Keratinocyte (primary cell): ENCODE results near the gene CNNM3. TPM values are rescaled to one million over a fixed set of nuclear protein-coding genes. Genes with fewer than 3 reads are reported as not detected.

Source experiments
- DNase-seq: peaks from one replicate; pipeline ENCODE4 v3.0.0-alpha.2; 2011; ENCODE audit warnings: low read depth, missing footprints, low spot score
- FAIRE-seq: peaks from 2 replicates; lab custom pipeline; 2011; peaks lifted over from hg19 to GRCh38; lab: Jason Lieb, UNC
- H2AFZ ChIP-seq: 2 replicates; pipeline ENCODE4 v1.6.0; 2012; ENCODE audit warnings: low read length, control low read depth, inconsistent platforms; ENCODE audit not compliant: control insufficient read depth
- H3K27ac ChIP-seq: 2 replicates; pipeline ENCODE4 v1.5.1; 2011; ENCODE audit warnings: low read length; ENCODE audit not compliant: control insufficient read depth, insufficient read depth
- H3K27me3 ChIP-seq: 3 replicates; pipeline ENCODE4 v1.6.0; 2011; ENCODE audit warnings: low read length; ENCODE audit not compliant: control insufficient read depth, insufficient read depth; ENCODE audit errors: extremely low read depth
- H3K36me3 ChIP-seq, 2 experiments: 2 replicates in 1 of 2; 3 replicates in 1 of 2; pipeline ENCODE4 v1.5.1; 2011; ENCODE audit warnings: low read length in 2 of 2, mild to moderate bottlenecking in 1 of 2; ENCODE audit not compliant: control insufficient read depth in 2 of 2, insufficient read depth in 2 of 2; ENCODE audit errors: extremely low read depth in 1 of 2
- H3K4me1 ChIP-seq: 3 replicates; pipeline ENCODE4 v1.5.1; 2011; ENCODE audit warnings: low read length; ENCODE audit not compliant: control insufficient read depth, insufficient read depth; ENCODE audit errors: extremely low read depth
- H3K4me2 ChIP-seq: 3 replicates; pipeline ENCODE4 v1.6.0; 2011; ENCODE audit warnings: low read depth, low read length; ENCODE audit not compliant: control insufficient read depth, insufficient read depth; ENCODE audit errors: extremely low read depth
- H3K4me3 ChIP-seq, 3 experiments: fragments of 200-600 bp in 1 of 3; sonication (generic) in 1 of 3; 2 replicates in 2 of 3; 3 replicates in 1 of 3; pipeline ENCODE4 v1.5.1; 2011 to 2016; ENCODE audit warnings: low read length in 3 of 3, mild to moderate bottlenecking in 3 of 3, control low read depth in 2 of 3, inconsistent platforms in 1 of 3, low read depth in 1 of 3, mixed read lengths in 1 of 3, mixed run types in 1 of 3, moderate library complexity in 1 of 3; ENCODE audit not compliant: control insufficient read depth in 2 of 3, insufficient read depth in 2 of 3; ENCODE audit errors: extremely low read depth in 1 of 3
- H3K79me2 ChIP-seq: 2 replicates; pipeline ENCODE4 v1.6.0; 2012; ENCODE audit warnings: low read length; ENCODE audit not compliant: control insufficient read depth, insufficient read depth
- H3K9ac ChIP-seq: 3 replicates; pipeline ENCODE4 v1.6.0; 2011; ENCODE audit warnings: low read length; ENCODE audit not compliant: control insufficient read depth, insufficient read depth; ENCODE audit errors: extremely low read depth
- H3K9me1 ChIP-seq: 3 replicates; pipeline ENCODE4 v1.6.0; 2011; ENCODE audit warnings: low read length; ENCODE audit not compliant: control insufficient read depth, insufficient read depth; ENCODE audit errors: extremely low read depth
- H3K9me3 ChIP-seq: 2 replicates; pipeline ENCODE4 v1.5.1; 2012; ENCODE audit warnings: low read depth, low read length; ENCODE audit not compliant: control insufficient read depth
- H4K20me1 ChIP-seq: 3 replicates; pipeline ENCODE4 v1.6.0; 2011; ENCODE audit warnings: low read length; ENCODE audit not compliant: control insufficient read depth, insufficient read depth; ENCODE audit errors: extremely low read depth
- CTCF ChIP-seq, 3 experiments: IDR thresholded peaks in 1 of 3; conservative IDR thresholded peaks in 1 of 3; optimal IDR thresholded peaks in 1 of 3; 2 replicates in 2 of 3; 3 replicates in 1 of 3; pipeline versions ENCODE3 to v1.5.1; 2011; ENCODE audit warnings: low read length in 3 of 3, mild to moderate bottlenecking in 3 of 3, moderate library complexity in 2 of 3, control low read depth in 1 of 3, inconsistent platforms in 1 of 3; ENCODE audit not compliant: insufficient read depth in 2 of 3; ENCODE audit errors: extremely low read depth in 1 of 3
- EZH2 ChIP-seq: IDR thresholded peaks from one replicate; pipeline ENCODE4 v1.6.1; 2012; ENCODE audit warnings: inconsistent platforms, mild to moderate bottlenecking, low read length, moderate library complexity
- dilution Hi-C: fragments of 300-500 bp; cut with MboI; formaldehyde crosslinking; loops from one replicate; pipeline ENCODE4 v1.7.0; 2020; ENCODE audit warnings: low sequenced_read_pairs; ENCODE audit not compliant: extremely low pct_ligation_motif_present
- polyA plus RNA-seq, 5 experiments: library from polyadenylated mRNA; depleted of rRNA in 3 of 5; stranded (reverse) in 3 of 5; stranded (forward) in 1 of 5; unstranded in 1 of 5; fragments of >200 nt; gene quantifications; 1 replicate in 1 of 5; 2 replicates in 3 of 5; 3 replicates in 1 of 5; pipeline versions ENCODE4 v1.2.1 to v1.2.3, GENCODE V29; 2011 to 2012; ENCODE audit warnings: missing spikeins in 2 of 5, low read depth in 1 of 5, low replicate concordance in 1 of 5

CNNM3 gene
- polyA plus RNA-seq, 1 donor (not counting 4 experiments of a cell fraction or from before 2014, with no cell fraction given): 2.3 TPM

DNA sequence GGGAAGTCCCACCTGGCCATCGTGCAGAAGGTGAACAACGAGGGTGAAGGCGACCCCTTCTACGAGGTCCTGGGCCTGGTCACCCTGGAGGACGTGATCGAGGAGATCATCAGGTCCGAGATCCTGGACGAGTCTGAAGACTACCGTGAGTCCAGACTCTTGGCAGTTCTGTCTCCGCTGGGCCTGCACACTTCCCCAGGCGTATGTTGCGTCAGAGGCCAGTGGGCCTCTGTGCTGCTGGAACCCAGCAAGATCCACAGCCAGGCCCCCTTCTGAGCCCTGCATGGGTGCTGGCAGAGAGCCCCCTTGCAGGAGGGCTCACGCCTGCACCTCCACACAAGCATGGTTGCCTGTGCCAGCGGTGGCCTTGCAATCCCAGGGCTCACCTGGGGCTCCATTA is 9.0 kb downstream of the CNNM3 start:
- dilution Hi-C loops: no loop called here
- H2AFZ ChIP-seq: no peak overlapping the region
- no peaks in the 10 kb centered on the region for H3K9me1 ChIP-seq
- H3K36me3 ChIP-seq: peaks cover 6 to 9% of the 10 kb centered on the region in 2 experiments
- FAIRE-seq: no peak
- no peak overlapping the region for H3K4me2 ChIP-seq
- no peak overlapping the region for H3K4me3 ChIP-seq
- no peak for DNase-seq
- no peaks in the 10 kb centered on the region for H3K9me3 ChIP-seq
- no peaks in the 10 kb centered on the region for H3K27me3 ChIP-seq
- H3K27ac ChIP-seq: no peak overlapping the region
- no peak overlapping the region for H3K9ac ChIP-seq
- no peaks in the 10 kb centered on the region for H3K4me1 ChIP-seq
- H3K79me2 ChIP-seq: no peaks in the 10 kb centered on the region
- no peaks in the 10 kb centered on the region for H4K20me1 ChIP-seq
- TF ChIP-seq EZH2: no peak
- TF ChIP-seq CTCF (optimal IDR thresholded peaks at IDR 0.05 in 1 of 3, IDR thresholded peaks at IDR 0.05 in 1 of 3, conservative IDR thresholded peaks at IDR 0.05 in 1 of 3; ENCODE audit: extremely low read depth in 1 of 3, insufficient read depth in 2 of 3, low read length in 3 of 3): no peak

DNA sequence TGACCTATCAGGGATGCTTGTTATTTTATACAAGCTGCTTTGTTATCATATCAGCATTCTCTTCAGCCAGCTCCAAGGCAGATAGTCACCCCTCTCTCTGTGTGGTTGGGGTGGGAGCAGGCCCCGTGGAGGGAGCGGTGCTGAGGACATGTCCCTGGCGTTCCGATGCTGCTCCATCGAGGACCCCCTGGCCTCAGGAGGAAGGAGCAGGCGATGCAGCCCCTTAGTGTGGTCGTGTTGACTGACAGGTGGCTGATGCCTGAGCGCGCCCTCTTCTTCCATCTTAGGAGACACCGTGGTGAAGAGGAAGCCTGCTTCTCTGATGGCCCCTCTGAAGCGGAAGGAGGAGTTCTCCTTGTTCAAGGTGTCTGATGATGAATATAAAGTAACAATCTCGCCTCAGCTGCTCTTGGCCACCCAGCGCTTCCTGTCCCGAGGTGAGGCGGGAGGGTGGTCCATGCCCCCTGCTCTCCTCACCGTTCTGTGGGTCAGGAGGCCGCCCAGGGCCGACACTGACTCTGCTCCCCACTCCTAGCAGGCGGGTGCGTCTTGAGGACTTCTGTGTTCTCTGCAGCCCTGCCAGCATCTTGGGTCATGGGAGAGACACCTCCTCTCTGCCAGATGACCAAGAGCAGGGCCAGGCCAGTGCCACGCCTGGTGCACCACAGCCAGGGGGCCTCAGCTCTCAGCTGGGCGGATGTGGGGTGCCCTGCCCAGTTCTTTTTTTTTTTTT is 10.6 kb downstream of the CNNM3 start:
- no peak overlapping the region for H2AFZ ChIP-seq
- no peak overlapping the region for H3K9ac ChIP-seq
- no peaks in the 10 kb centered on the region for H3K9me1 ChIP-seq
- DNase-seq (no peak), FAIRE-seq (no peak)
- dilution Hi-C loops: no loop called here
- H3K27ac ChIP-seq: no peak overlapping the region
- H3K4me1 ChIP-seq: no peaks in the 10 kb centered on the region
- H3K79me2 ChIP-seq: no peaks in the 10 kb centered on the region
- TF ChIP-seq CTCF (optimal IDR thresholded peaks at IDR 0.05 in 1 of 3, IDR thresholded peaks at IDR 0.05 in 1 of 3, conservative IDR thresholded peaks at IDR 0.05 in 1 of 3; ENCODE audit: extremely low read depth in 1 of 3, insufficient read depth in 2 of 3, low read length in 3 of 3) (no peak), EZH2 (no peak)
- no peaks in the 10 kb centered on the region for H3K27me3 ChIP-seq
- H3K9me3 ChIP-seq: no peaks in the 10 kb centered on the region
- H3K4me2 ChIP-seq: no peak overlapping the region
- H3K36me3 ChIP-seq: peaks cover 6 to 14% of the 10 kb centered on the region in 2 experiments
- H3K4me3 ChIP-seq: no peak overlapping the region
- H4K20me1 ChIP-seq: no peaks in the 10 kb centered on the region
